BJ (cell line): ENCODE measurements around the gene ZNF641. TPM values are rescaled to one million over a fixed set of nuclear protein-coding genes. Genes with fewer than 3 reads are reported as not detected.

ENCODE experiments used
- CTCF ChIA-PET: fragments of 350-600 bp; formaldehyde crosslinking; extraction: SDS; loops from one replicate; lab custom pipeline; 2021; ENCODE audit warnings: antibody characterized with exemption, inconsistent platforms; lab: Yijun Ruan, JAX
- POLR2A ChIA-PET: fragments of 300-600 bp; sonication (Branson Sonifier 250); formaldehyde crosslinking; extraction: SDS; loops from one replicate; lab custom pipeline; 2021; ENCODE audit warnings: antibody characterized with exemption; lab: Charles Lee
- DNase-seq: peaks from one replicate; pipeline ENCODE4 v3.0.0-alpha.2; 2011; ENCODE audit warnings: low read depth
- H3K27me3 ChIP-seq: 2 replicates; pipeline ENCODE4 v1.6.0; 2011; ENCODE audit warnings: low read length; ENCODE audit not compliant: control insufficient read depth, insufficient read depth
- H3K36me3 ChIP-seq: 2 replicates; pipeline ENCODE4 v1.5.1; 2011; ENCODE audit warnings: low read length; ENCODE audit not compliant: control insufficient read depth, insufficient read depth
- H3K4me3 ChIP-seq: 2 replicates; pipeline ENCODE4 v1.5.1; 2011; ENCODE audit warnings: low read depth, mild to moderate bottlenecking, control low read depth, low read length
- polyA plus RNA-seq: library from polyadenylated mRNA; depleted of rRNA; stranded (reverse); fragments of >200 nt; gene quantifications from 2 replicates; pipeline ENCODE4 v1.2.3, GENCODE V29; 2011
- TF ChIP-seq, protein P1 (sequence below): IDR thresholded peaks from 2 replicates; pipeline ENCODE4 v1.5.1; 2011; ENCODE audit warnings: low read depth, mild to moderate bottlenecking, control low read depth, inconsistent platforms, low read length, moderate library complexity; ENCODE audit not compliant: insufficient read depth

ZNF641 gene
- polyA plus RNA-seq, 1 experiment = 7.6 TPM

DNA sequence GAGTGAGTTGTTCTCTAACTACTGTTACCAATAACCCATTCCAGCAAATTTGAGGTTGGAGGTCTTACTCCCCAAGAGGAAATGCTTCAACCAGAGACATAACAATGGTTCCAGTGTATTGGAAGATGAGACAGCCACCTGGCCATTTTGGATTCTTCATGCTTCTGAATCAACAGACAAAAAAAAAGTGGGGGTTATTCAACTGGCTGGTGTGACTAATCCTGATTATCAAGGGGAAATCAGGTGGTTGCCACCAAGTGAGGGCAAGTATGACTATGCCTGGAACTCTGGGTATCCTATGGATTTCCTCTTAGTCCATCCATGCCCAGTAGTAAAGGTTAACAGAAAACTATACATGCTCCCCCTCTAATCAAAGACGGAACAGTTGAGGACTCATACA lies 29.9 kb upstream of the ZNF641 start:
- ChIA-PET POLR2A (no interaction called here), CTCF (interaction anchor here (0.8 kb wide), 1 partner anchor 14 kb away, joined by 6 read pairs; no protein-coding TSS in a partner anchor)
- no peak for DNase-seq
- Histone ChIP-seq H3K4me3 (no peak overlapping the region), H3K36me3 (no peaks in the 10 kb centered on the region), H3K27me3 (no peaks in the 10 kb centered on the region)
- TF ChIP-seq, protein P1, sequence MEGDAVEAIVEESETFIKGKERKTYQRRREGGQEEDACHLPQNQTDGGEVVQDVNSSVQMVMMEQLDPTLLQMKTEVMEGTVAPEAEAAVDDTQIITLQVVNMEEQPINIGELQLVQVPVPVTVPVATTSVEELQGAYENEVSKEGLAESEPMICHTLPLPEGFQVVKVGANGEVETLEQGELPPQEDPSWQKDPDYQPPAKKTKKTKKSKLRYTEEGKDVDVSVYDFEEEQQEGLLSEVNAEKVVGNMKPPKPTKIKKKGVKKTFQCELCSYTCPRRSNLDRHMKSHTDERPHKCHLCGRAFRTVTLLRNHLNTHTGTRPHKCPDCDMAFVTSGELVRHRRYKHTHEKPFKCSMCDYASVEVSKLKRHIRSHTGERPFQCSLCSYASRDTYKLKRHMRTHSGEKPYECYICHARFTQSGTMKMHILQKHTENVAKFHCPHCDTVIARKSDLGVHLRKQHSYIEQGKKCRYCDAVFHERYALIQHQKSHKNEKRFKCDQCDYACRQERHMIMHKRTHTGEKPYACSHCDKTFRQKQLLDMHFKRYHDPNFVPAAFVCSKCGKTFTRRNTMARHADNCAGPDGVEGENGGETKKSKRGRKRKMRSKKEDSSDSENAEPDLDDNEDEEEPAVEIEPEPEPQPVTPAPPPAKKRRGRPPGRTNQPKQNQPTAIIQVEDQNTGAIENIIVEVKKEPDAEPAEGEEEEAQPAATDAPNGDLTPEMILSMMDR = no peak

DNA sequence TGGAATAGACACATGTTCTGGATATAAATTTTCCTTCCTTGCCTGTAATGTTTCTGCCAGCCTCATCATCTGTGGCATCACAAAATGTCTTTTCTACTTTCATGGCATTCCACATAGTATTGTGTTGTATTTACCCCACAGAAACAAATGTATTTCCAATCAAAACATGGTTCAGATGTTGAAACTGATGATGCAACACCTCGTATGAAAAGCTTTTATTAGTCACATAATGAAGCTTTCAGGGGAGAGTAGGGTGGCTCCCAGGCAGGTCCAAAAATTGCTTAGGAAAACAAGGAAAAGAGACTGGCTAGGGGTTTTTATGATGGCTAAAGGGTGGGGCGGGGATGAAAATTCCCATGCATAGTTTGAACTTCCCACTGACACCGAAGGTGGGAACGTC lies 29.1 kb upstream of the ZNF641 start:
- no peaks in the 10 kb centered on the region for H3K36me3 ChIP-seq
- ChIA-PET POLR2A (no interaction called here), CTCF (interaction anchor here (0.8 kb wide), 1 partner anchor 13 kb away, joined by 6 read pairs; no protein-coding TSS in a partner anchor)
- DNase-seq = no peak
- no peaks in the 10 kb centered on the region for H3K27me3 ChIP-seq
- TF ChIP-seq, protein P1 = no peak
- no peak overlapping the region for H3K4me3 ChIP-seq

DNA sequence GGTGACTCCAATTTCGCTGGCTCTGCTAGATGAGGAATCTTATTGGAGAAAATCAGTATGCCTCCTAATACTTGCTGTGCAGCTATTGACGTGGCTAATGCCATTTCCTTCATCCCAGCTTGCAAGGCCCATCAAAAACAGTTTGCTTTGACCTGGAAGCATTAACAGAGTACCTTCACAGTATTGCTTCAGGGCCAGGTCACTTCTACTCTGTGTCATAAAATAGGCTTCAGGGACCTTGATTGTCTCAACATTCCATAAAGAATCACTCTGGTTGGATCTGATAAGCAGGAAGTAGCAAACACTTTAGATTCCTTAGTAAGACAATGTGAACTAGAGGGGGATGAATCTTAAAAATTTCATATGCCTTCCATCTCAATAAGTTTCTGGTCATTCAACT lies 26.9 kb upstream of the ZNF641 start:
- Histone ChIP-seq H3K27me3 (no peaks in the 10 kb centered on the region), H3K4me3 (no peak overlapping the region), H3K36me3 (no peaks in the 10 kb centered on the region)
- ChIA-PET POLR2A (no interaction called here), CTCF (no interaction called here)
- TF ChIP-seq, protein P1 = no peak
- no peak for DNase-seq

DNA sequence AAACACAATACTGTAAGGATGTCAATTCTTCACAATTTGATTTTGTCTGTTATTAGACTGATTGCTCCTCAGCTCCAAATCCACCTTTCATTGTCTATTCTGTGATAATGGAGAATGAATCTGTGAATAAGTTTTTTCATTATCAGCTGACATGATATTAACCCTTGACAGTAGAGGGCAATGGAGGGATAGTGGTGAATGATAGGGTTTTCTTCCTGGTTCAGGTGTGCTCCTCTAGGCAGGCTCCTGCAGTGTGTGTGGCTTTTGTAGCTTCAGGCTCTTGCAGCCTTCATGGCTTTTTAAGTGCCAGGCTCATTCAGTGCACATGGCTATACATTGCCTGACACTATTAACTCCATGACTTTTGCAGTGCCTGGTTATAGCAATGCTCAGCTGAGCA lies 23.4 kb upstream of the ZNF641 start:
- CTCF ChIA-PET = no interaction called here
- no peak overlapping the region for H3K4me3 ChIP-seq
- H3K36me3 ChIP-seq = no peaks in the 10 kb centered on the region
- TF ChIP-seq, protein P1 = no peak
- no peaks in the 10 kb centered on the region for H3K27me3 ChIP-seq
- POLR2A ChIA-PET = no interaction called here
- no peak for DNase-seq

DNA sequence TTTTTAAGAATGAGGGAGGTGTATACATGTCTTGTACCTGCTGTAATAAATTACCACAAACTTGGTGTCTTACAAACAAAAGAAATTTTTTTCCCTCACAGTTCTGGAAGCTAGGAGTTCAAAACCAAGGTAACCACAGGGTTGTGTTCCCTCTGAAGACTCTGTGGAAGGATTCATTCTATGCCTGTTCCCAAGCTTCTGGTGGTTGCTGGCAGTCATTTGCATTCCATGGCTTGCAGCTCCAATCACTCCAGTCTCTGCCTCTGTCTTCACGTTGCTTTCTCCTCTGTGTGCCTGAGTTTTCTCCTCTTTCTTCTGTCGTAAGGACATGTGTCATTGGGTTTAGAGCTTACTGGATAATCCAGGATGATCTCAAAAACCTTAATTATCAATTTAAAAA lies 15.4 kb upstream of the ZNF641 start:
- no peaks in the 10 kb centered on the region for H3K36me3 ChIP-seq
- H3K27me3 ChIP-seq = no peaks in the 10 kb centered on the region
- POLR2A ChIA-PET = no interaction called here
- TF ChIP-seq, protein P1 = no peak
- no peak overlapping the region for H3K4me3 ChIP-seq
- no peak for DNase-seq
- CTCF ChIA-PET = interaction anchor here (1.5 kb wide), 1 partner anchor 14 kb away, joined by 6 read pairs; no protein-coding TSS in a partner anchor
